HG02870 (cell line): ENCODE data around the gene GEN1.

Experiments used
- ATAC-seq: cut with Tn5 transposase; IDR thresholded peaks from one replicate; pipeline ENCODE4 v1.9.1; 2021; ENCODE audit warnings: mild to moderate bottlenecking, moderate library complexity; ENCODE audit not compliant: unreplicated experiment

GEN1 gene

GRCh38 chr2:17793803-17794354 is 39.9 kb downstream of the GEN1 start:
- ATAC-seq, result peak; percentile 31

- ATAC-seq, result no peak
Measured at GRCh38 chr2:17795309-17795708, 41.4 kb downstream of the GEN1 start.

GRCh38 chr2:17798338-17798737 is 44.4 kb downstream of the GEN1 start:
- ATAC-seq, result no peak

GRCh38 chr2:17799301-17800120 is 45.6 kb downstream of the GEN1 start:
- no peak for ATAC-seq

GRCh38 chr2:17800219-17800618 is 46.3 kb downstream of the GEN1 start:
- no peak for ATAC-seq

- no peak for ATAC-seq
Measured at GRCh38 chr2:17800693-17801458, 46.9 kb downstream of the GEN1 start.

GRCh38 chr2:17803497-17803896 is 49.6 kb downstream of the GEN1 start:
- no peak for ATAC-seq

- peak; percentile 61 for ATAC-seq
Measured at GRCh38 chr2:17804358-17804757, 50.4 kb downstream of the GEN1 start.

- no peak for ATAC-seq
Measured at GRCh38 chr2:17805166-17805565, 51.2 kb downstream of the GEN1 start.

GRCh38 chr2:17805717-17806363 is 51.9 kb downstream of the GEN1 start:
- no peak for ATAC-seq

- peak; percentile 43 for ATAC-seq
Measured at GRCh38 chr2:17813010-17813741, 59.2 kb downstream of the GEN1 start.

- peak; percentile 78 for ATAC-seq
Measured at GRCh38 chr2:17813742-17814473, 60.0 kb downstream of the GEN1 start.

GRCh38 chr2:17814601-17815000 is 60.7 kb downstream of the GEN1 start:
- no peak for ATAC-seq

- peak; percentile 38 for ATAC-seq
Measured at GRCh38 chr2:17815468-17816184, 61.7 kb downstream of the GEN1 start.

- no peak for ATAC-seq
Measured at GRCh38 chr2:17816396-17817245, 62.7 kb downstream of the GEN1 start, which contains the start of gene MSGN1. Gene MSGN1 (plus strand): TSS chr2:17816460. CDS start chr2:17816519, 59 bp downstream.

- ATAC-seq, result no peak
Measured at GRCh38 chr2:17818235-17818815, 64.4 kb downstream of the GEN1 start.

- ATAC-seq, result no peak
Measured at GRCh38 chr2:17821080-17821479, 67.1 kb downstream of the GEN1 start.
